ENCODE data around the gene HEXIM2. TPM values are rescaled to one million over a fixed set of nuclear protein-coding genes. Genes with fewer than 3 reads are reported as not detected.
A peak's percentile ranks its signal among the peaks of the same experiment; 100 is the strongest.

HEXIM2 gene
- total RNA-seq, 1 donor from 2014 or later, result 13.0 TPM

DNA sequence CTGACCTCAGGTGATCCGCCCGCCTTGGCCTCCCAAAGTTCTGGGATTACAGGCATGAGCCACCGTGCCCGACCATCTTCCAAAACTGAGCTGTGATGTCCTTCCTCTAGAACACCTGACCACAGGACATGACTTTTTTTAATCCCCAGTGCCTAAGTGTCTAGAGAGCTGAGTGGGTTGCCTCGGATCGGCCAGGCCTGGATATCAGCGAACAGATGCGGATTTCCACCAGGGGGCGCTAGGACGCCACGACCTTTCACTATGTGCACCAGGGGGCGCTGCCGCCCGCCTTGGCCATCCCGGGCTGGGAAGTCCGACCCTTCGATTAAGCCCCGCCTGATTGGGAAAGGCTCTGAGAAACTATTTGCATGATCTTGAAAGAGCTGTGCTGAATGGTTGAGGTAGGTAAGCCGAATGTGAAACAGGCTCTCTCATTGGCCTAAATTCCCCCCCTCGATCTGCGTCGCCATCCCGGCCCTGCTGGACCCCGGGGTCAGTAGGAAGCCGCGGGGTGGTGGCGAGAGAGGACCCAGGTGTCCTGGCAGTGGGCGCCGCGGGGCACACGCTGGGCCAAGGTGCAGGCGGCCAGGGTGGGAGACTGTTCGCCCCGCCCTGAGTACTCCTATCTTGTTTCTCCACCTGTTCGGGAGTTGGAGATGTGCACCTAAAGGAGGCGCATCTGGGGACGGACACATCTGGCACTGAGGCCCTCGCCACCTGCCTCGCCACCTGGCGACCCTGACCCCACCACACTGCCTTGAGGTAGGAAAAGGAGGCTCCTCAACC lies 26.3 kb upstream of the HEXIM2 start, which contains the start of gene ACBD4:
Gene ACBD4 (plus strand): TSS at position 496 of the 786 bp plus-strand sequence. CDS start 458 bp downstream, outside the sequence.
- H3K36me3 Mint-ChIP-seq (ENCODE audit: low read depth, unreplicated experiment), result peaks cover 3% of the 10 kb centered on the region
- H3K9me3 Mint-ChIP-seq (ENCODE audit: unreplicated experiment), result no peaks in the 10 kb centered on the region

GRCh38 chr17:45135978-45136791 lies 25.5 kb upstream of the HEXIM2 start:
- H3K27me3 Mint-ChIP-seq (ENCODE audit: unreplicated experiment), result peaks cover 14% of the 10 kb centered on the region
- peak overlapping the region; percentile 68 for H3K4me3 Mint-ChIP-seq (ENCODE audit: unreplicated experiment)
- TF ChIP-seq CTCF (IDR thresholded peaks at IDR 0.05; ENCODE audit: unreplicated experiment), result no peak
- H3K4me1 Mint-ChIP-seq (ENCODE audit: unreplicated experiment), result no peaks in the 10 kb centered on the region
- no peak for DNase-seq (ENCODE audit: low spot score)
- no peaks in the 10 kb centered on the region for H3K9me3 Mint-ChIP-seq (ENCODE audit: unreplicated experiment)
- H3K36me3 Mint-ChIP-seq (ENCODE audit: low read depth, unreplicated experiment), result peaks cover 3% of the 10 kb centered on the region
- no peak overlapping the region for H3K27ac Mint-ChIP-seq (ENCODE audit: unreplicated experiment)

More for the DNA sequence above, 26.3 kb upstream of the HEXIM2 start, which contains the start of gene ACBD4:
- TF ChIP-seq CTCF (IDR thresholded peaks at IDR 0.05; ENCODE audit: unreplicated experiment), result peak; percentile 100
- peaks cover 18% of the 10 kb centered on the region for H3K27me3 Mint-ChIP-seq (ENCODE audit: unreplicated experiment)
- H3K4me3 Mint-ChIP-seq (ENCODE audit: unreplicated experiment), result peak within 1 kb of the TSS; percentile 68
- DNase-seq (ENCODE audit: low spot score), result peak; percentile 99
- no peaks in the 10 kb centered on the region for H3K4me1 Mint-ChIP-seq (ENCODE audit: unreplicated experiment)
- H3K27ac Mint-ChIP-seq (ENCODE audit: unreplicated experiment), result no peak within 1 kb of the TSS

DNA sequence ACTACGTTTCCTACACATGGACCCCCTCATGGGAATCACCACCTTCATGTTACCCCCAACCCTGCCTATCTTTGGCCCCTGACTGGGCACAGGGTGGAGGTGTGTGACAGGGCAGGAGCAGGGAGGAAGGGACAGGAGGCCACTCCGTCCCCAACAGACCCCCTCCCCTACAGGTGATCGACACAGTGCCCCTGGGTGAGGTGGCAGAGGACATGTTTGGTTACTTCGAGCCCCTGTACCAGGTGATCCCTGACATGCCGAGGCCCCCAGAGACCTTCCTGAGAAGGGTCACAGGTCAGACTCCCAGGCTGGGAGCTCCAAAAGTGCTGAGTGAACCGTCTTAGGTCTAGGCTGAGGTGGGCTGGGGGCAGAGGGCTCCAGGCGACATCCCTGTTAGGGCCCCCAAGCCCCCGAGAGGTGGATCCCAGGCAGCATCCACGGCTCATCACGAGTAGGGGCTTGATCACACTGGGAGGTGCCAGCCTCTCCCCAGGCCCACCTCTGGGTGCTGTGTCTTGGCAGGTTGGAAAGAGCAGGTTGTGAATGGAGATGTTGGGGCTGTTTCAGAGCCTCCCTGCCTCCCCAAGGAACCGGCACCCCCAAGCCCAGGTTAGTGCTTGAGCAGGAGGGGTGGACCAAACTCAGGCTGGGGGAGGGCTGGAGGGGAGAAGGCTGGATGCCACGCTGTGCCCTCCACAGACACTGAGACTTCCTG lies 24.7 kb upstream of the HEXIM2 start:
- no peak overlapping the region for H3K27ac Mint-ChIP-seq (ENCODE audit: unreplicated experiment)
- H3K4me1 Mint-ChIP-seq (ENCODE audit: unreplicated experiment), result no peaks in the 10 kb centered on the region
- H3K27me3 Mint-ChIP-seq (ENCODE audit: unreplicated experiment), result peaks cover 11% of the 10 kb centered on the region
- peaks cover 3% of the 10 kb centered on the region for H3K36me3 Mint-ChIP-seq (ENCODE audit: low read depth, unreplicated experiment)
- no peaks in the 10 kb centered on the region for H3K9me3 Mint-ChIP-seq (ENCODE audit: unreplicated experiment)
- TF ChIP-seq CTCF (IDR thresholded peaks at IDR 0.05; ENCODE audit: unreplicated experiment), result no peak
- DNase-seq (ENCODE audit: low spot score), result no peak
- no peak overlapping the region for H3K4me3 Mint-ChIP-seq (ENCODE audit: unreplicated experiment)

- no peaks in the 10 kb centered on the region for H3K4me1 Mint-ChIP-seq (ENCODE audit: unreplicated experiment)
- H3K27ac Mint-ChIP-seq (ENCODE audit: unreplicated experiment), result peak overlapping the region; percentile 36
- H3K9me3 Mint-ChIP-seq (ENCODE audit: unreplicated experiment), result no peaks in the 10 kb centered on the region
- H3K36me3 Mint-ChIP-seq (ENCODE audit: low read depth, unreplicated experiment), result peaks cover 3% of the 10 kb centered on the region
- DNase-seq (ENCODE audit: low spot score), result no peak
- TF ChIP-seq CTCF (IDR thresholded peaks at IDR 0.05; ENCODE audit: unreplicated experiment), result no peak
- peak overlapping the region; percentile 18 for H3K4me3 Mint-ChIP-seq (ENCODE audit: unreplicated experiment)
- peaks cover 11% of the 10 kb centered on the region for H3K27me3 Mint-ChIP-seq (ENCODE audit: unreplicated experiment)
Observed at GRCh38 chr17:45137561-45138305, 23.9 kb upstream of the HEXIM2 start.

Data from endothelial cell (in vitro differentiated cells).